B cell (primary cell): ENCODE measurements around the gene FAM124A. TPM values are rescaled to one million over a fixed set of nuclear protein-coding genes. Genes with fewer than 3 reads are reported as not detected.
"Not testable (repeated sequence)": the region's sequence is repeated elsewhere in the genome, so short reads cannot be mapped to it uniquely, and the experiment has no call there.

Source experiments
- ATAC-seq: fragments of 200-7000 bp; cut with Tn5 transposase; one replicate; pipeline ENCODE4 v1.10.0; 2021; ENCODE audit warnings: low read depth, mild to moderate bottlenecking, moderate number of reproducible peaks, moderate library complexity
- CTCF ChIA-PET: fragments of 350-600 bp; sonication (Branson Sonifier 250); formaldehyde crosslinking; loops from one replicate; lab custom pipeline; 2021; ENCODE audit warnings: antibody characterized with exemption, inconsistent platforms; lab: Charles Lee
- POLR2A ChIA-PET: fragments of 350-600 bp; sonication (Branson Sonifier 250); formaldehyde crosslinking; loops from one replicate; lab custom pipeline; 2021; ENCODE audit warnings: antibody characterized with exemption; lab: Charles Lee
- DNase-seq: peaks from one replicate; pipeline ENCODE4 v3.0.0; 2013
- H2AFZ ChIP-seq: 2 replicates; pipeline ENCODE4 v1.6.1; 2012; ENCODE audit warnings: mild to moderate bottlenecking, low read depth, low read length; ENCODE audit not compliant: insufficient read depth, poor library complexity, severe bottlenecking
- H3K27ac ChIP-seq, 2 donors: 1 replicate in 1 of 2; 2 replicates in 1 of 2; pipeline ENCODE4 v1.5.1; 2012 to 2013; ENCODE audit warnings: low read length in 2 of 2, mild to moderate bottlenecking in 2 of 2, moderate library complexity in 1 of 2
- H3K27me3 ChIP-seq, 4 experiments: fragments of 200-600 bp in 1 of 4; sonication (generic) in 1 of 4; replicated peaks in 1 of 4; 1 replicate in 2 of 4; 2 replicates in 2 of 4; pipeline versions ENCODE4 v1.6.1 to v1.7.0; 2013 to 2016; ENCODE audit warnings: low read length in 3 of 4, mild to moderate bottlenecking in 2 of 4, mixed read lengths in 1 of 4, moderate library complexity in 1 of 4; ENCODE audit not compliant: insufficient read depth in 4 of 4, control insufficient read depth in 3 of 4; ENCODE audit errors: control extremely low read depth in 1 of 4
- H3K36me3 ChIP-seq, 2 experiments: replicated peaks in 1 of 2; 1 replicate in 1 of 2; 2 replicates in 1 of 2; pipeline versions ENCODE4 v1.6.1 to v1.7.1; 2013; ENCODE audit warnings: low read length in 1 of 2; ENCODE audit not compliant: insufficient read depth in 2 of 2, control insufficient read depth in 1 of 2; ENCODE audit errors: control extremely low read depth in 1 of 2, extremely low read depth in 1 of 2
- H3K4me1 ChIP-seq, 2 donors: fragments of 200-600 bp in 1 of 2; sonication (generic) in 1 of 2; 1 replicate in 1 of 2; 2 replicates in 1 of 2; pipeline versions ENCODE4 v1.5.1 to v1.6.1; 2013 to 2017; ENCODE audit warnings: low read length in 2 of 2; ENCODE audit not compliant: control insufficient read depth in 2 of 2, insufficient read depth in 2 of 2
- H3K4me2 ChIP-seq: replicated peaks from 2 replicates; pipeline ENCODE3; 2012; ENCODE audit warnings: mild to moderate bottlenecking, low read depth, low read length; ENCODE audit not compliant: poor library complexity, severe bottlenecking
- H3K4me3 ChIP-seq, 5 experiments: fragments of 200-600 bp in 1 of 5; sonication (generic) in 1 of 5; 1 replicate in 3 of 5; 2 replicates in 2 of 5; pipeline versions ENCODE4 v1.5.1 to v1.7.0; 2011 to 2016; ENCODE audit warnings: low read length in 4 of 5, mild to moderate bottlenecking in 4 of 5, low read depth in 2 of 5, control low read depth in 1 of 5, moderate library complexity in 1 of 5; ENCODE audit not compliant: insufficient read depth in 1 of 5; ENCODE audit errors: control extremely low read depth in 1 of 5, extremely low read depth in 1 of 5
- H3K79me2 ChIP-seq: fragments of 200-600 bp; sonication (generic); one replicate; pipeline ENCODE4 v1.6.0; 2016; ENCODE audit warnings: low read length; ENCODE audit not compliant: control insufficient read depth, insufficient read depth
- H3K9ac ChIP-seq: fragments of 200-600 bp; sonication (generic); 2 replicates; pipeline ENCODE4 v1.6.1; 2017; ENCODE audit warnings: mild to moderate bottlenecking, low read length, moderate library complexity
- H3K9me3 ChIP-seq, 3 donors: one replicate each; pipeline versions ENCODE4 v1.6.1 to v1.7.1; 2013; ENCODE audit warnings: low read length in 2 of 3; ENCODE audit not compliant: control insufficient read depth in 2 of 3, insufficient read depth in 1 of 3; ENCODE audit errors: control extremely low read depth in 1 of 3
- H4K20me1 ChIP-seq: 2 replicates; pipeline ENCODE4 v1.6.0; 2012; ENCODE audit warnings: mild to moderate bottlenecking, low read length; ENCODE audit not compliant: insufficient read depth, control insufficient read depth, poor library complexity, severe bottlenecking
- H3K27ac Mint-ChIP-seq: one replicate; pipeline ENCODE4 v1.8.0; 2021; ENCODE audit warnings: mixed read lengths
- H3K27me3 Mint-ChIP-seq: one replicate; pipeline ENCODE4 v1.8.0; 2021; ENCODE audit warnings: mixed read lengths
- H3K4me1 Mint-ChIP-seq: one replicate; pipeline ENCODE4 v1.8.0; 2021; ENCODE audit warnings: mixed read lengths
- H3K4me3 Mint-ChIP-seq: one replicate; pipeline ENCODE4 v1.8.0; 2021; ENCODE audit warnings: mixed read lengths
- H3K9me3 Mint-ChIP-seq: one replicate; pipeline ENCODE4 v1.8.0; 2022; ENCODE audit warnings: mixed read lengths; ENCODE audit not compliant: insufficient read depth
- EZH2 ChIP-seq: IDR thresholded peaks from 2 replicates; pipeline ENCODE4 v1.6.1; 2012; ENCODE audit warnings: borderline replicate concordance, low read depth, mild to moderate bottlenecking, moderate library complexity, low read length; ENCODE audit not compliant: insufficient read depth, poor library complexity, severe bottlenecking
- WGBS: methylation state at CpG from one replicate; pipeline ENCODE4 v1.1.5; 2013; ENCODE audit warnings: missing lambda C conversion rate; ENCODE audit not compliant: insufficient coverage; 5-methylcytosine and 5-hydroxymethylcytosine counted together
- intact Hi-C: fragments of 100-400 bp; cut with micrococcal nuclease; formaldehyde crosslinking; loops from one replicate; pipeline ENCODE4 v1.10.0; 2022
- polyA plus RNA-seq: library from polyadenylated mRNA; depleted of rRNA; stranded (reverse); fragments of >200 nt; gene quantifications from 2 replicates; pipeline ENCODE4 v1.2.3, GENCODE V29; 2012
- total RNA-seq, 2 donors: library from RNA; stranded (reverse); fragments of 120-200 nt in 1 of 2; gene quantifications; 1 replicate in 1 of 2; 2 replicates in 1 of 2; pipeline versions ENCODE4 v1.2.3 to v1.2.4, GENCODE V29; 2013 to 2022
- TF ChIP-seq, protein P1 (sequence below): fragments of 200-600 bp; IDR thresholded peaks from one replicate; pipeline ENCODE4 v1.8.0; 2022; ENCODE audit warnings: antibody characterized with exemption, mild to moderate bottlenecking

Gene FAM124A
- total and polyA plus RNA-seq, 2 donors (not counting 1 experiment from before 2014, with no cell fraction given), result 0.09 to 0.39 TPM

DNA sequence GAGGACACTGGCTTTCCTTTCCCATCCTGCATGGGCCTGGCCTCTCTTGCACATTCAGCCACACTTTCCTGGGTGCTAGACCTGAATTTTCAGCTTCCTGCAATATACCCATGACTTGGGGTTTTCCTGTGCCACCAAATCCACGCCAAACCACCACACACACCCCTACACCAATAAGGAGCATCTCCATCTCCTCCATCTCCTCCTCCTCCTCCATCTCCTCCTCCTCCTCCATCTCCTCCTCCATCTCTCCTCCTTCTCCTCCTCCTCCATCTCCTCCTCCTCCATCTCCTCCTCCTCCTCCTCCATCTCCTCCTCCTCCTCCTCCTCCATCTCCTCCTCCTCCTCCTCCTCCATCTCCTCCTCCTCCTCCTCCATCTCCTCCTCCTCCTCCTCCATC lies 66.1 kb downstream of the FAM124A start:
- 42% methylated on average over 1 of the region's 1 CpG for WGBS
- H4K20me1 ChIP-seq, H3K4me3 Mint-ChIP-seq: not testable (repeated sequence)

DNA sequence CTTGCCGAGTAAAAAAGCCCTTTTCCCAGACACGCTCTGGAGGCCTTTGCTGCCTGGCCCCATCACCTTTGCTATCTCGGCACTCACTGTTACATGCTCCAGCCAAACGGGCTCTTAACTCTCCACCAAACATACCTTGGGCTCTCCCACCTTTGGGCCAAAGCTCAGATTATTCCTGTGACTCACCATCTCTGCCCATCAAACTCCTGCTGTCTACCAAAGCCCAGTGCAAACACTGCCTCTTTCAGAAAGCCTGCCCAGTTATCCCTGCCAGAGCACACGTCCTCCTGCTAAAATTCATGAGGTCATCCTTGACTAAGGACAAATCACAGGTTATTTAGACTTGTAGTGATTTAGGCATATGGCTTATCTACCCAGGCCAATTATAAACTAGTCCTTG lies 69.1 kb downstream of the FAM124A start:
- DNase-seq, result no peak
- WGBS, result 89% methylated on average over 5 of the region's 5 CpGs
- Histone ChIP-seq H3K27ac (no peak overlapping the region), H3K4me2 (no peak overlapping the region), H3K36me3 (no peaks in the 10 kb centered on the region), H4K20me1 (no peaks in the 10 kb centered on the region), H2AFZ (no peak overlapping the region), H3K4me1 (peaks cover 0 to under 1% of the 10 kb centered on the region in 2 donors), H3K4me3 (no peak overlapping the region), H3K9me3 (peaks cover 0 to 3% (median 0%) of the 10 kb centered on the region in 3 donors), H3K79me2 (no peaks in the 10 kb centered on the region), H3K9ac (no peak overlapping the region), H3K27me3 (peaks cover 0 to 5% (median 0%) of the 10 kb centered on the region in 4 experiments)
- H3K27ac Mint-ChIP-seq, result no peak overlapping the region
- no peaks in the 10 kb centered on the region for H3K4me1 Mint-ChIP-seq
- POLR2A ChIA-PET, result no interaction called here
- intact Hi-C loops, result no loop called here
- H3K9me3 Mint-ChIP-seq, result no peaks in the 10 kb centered on the region
- TF ChIP-seq, protein P1, sequence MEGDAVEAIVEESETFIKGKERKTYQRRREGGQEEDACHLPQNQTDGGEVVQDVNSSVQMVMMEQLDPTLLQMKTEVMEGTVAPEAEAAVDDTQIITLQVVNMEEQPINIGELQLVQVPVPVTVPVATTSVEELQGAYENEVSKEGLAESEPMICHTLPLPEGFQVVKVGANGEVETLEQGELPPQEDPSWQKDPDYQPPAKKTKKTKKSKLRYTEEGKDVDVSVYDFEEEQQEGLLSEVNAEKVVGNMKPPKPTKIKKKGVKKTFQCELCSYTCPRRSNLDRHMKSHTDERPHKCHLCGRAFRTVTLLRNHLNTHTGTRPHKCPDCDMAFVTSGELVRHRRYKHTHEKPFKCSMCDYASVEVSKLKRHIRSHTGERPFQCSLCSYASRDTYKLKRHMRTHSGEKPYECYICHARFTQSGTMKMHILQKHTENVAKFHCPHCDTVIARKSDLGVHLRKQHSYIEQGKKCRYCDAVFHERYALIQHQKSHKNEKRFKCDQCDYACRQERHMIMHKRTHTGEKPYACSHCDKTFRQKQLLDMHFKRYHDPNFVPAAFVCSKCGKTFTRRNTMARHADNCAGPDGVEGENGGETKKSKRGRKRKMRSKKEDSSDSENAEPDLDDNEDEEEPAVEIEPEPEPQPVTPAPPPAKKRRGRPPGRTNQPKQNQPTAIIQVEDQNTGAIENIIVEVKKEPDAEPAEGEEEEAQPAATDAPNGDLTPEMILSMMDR, result no peak
- TF ChIP-seq EZH2, result no peak
- H3K4me3 Mint-ChIP-seq, result no peak overlapping the region
- no peaks in the 10 kb centered on the region for H3K27me3 Mint-ChIP-seq
- ATAC-seq, result no peak
- CTCF ChIA-PET, result no interaction called here

More for the DNA sequence above, 66.1 kb downstream of the FAM124A start:
- H3K27ac Mint-ChIP-seq, H3K27me3 Mint-ChIP-seq, POLR2A ChIA-PET, H3K9me3 Mint-ChIP-seq, H3K4me2 ChIP-seq, H3K36me3 ChIP-seq, H3K27ac ChIP-seq, H3K9me3 ChIP-seq, DNase-seq, H3K9ac ChIP-seq, H3K4me1 Mint-ChIP-seq, H3K79me2 ChIP-seq, H3K4me3 ChIP-seq, H2AFZ ChIP-seq, H3K4me1 ChIP-seq, ATAC-seq, H3K27me3 ChIP-seq: not testable (repeated sequence)
- intact Hi-C loops, result loop anchor here (5.0 kb wide), 2 partner anchors 839 to 1311 kb away; partner anchors contain the start of gene NEK5
- CTCF ChIA-PET, result interaction anchor here (0.5 to 5.6 kb wide), 9 partner anchors 9 to 507 kb away, joined by 3 to 150 read pairs (median 5); no protein-coding TSS in a partner anchor
